ENCODE measurements around the gene CORO2B.

CORO2B gene

GRCh38 chr15:68630836-68631235 lies 52.0 kb downstream of the CORO2B start:
- TF ChIP-seq SUZ12 (IDR thresholded peaks at IDR 0.05; ENCODE audit: extremely low read depth, insufficient read depth, insufficient read length) (no peak), YY1 (IDR thresholded peaks at IDR 0.05; ENCODE audit: insufficient read depth, insufficient read length) (no peak), ZNF274 (IDR thresholded peaks at IDR 0.05; ENCODE audit: low read depth, low read length) (no peak)
- H3K4me1 ChIP-seq (ENCODE audit: insufficient read depth, insufficient read length) = peaks cover 9% of the 10 kb centered on the region

GRCh38 chr15:68631601-68632051 lies 52.8 kb downstream of the CORO2B start:
- no peaks in the 10 kb centered on the region for H3K27me3 ChIP-seq (ENCODE audit: insufficient read depth, insufficient read length)
- no peaks in the 10 kb centered on the region for H3K9me3 ChIP-seq (ENCODE audit: insufficient read depth, low read length)
- no peak overlapping the region for H3K9ac ChIP-seq (ENCODE audit: insufficient read length, low read depth)
- H3K36me3 ChIP-seq (ENCODE audit: insufficient read depth, insufficient read length, low read length) = no peaks in the 10 kb centered on the region
- peaks cover 9% of the 10 kb centered on the region for H3K4me1 ChIP-seq (ENCODE audit: insufficient read depth, insufficient read length)
- TF ChIP-seq SUZ12 (IDR thresholded peaks at IDR 0.05; ENCODE audit: extremely low read depth, insufficient read depth, insufficient read length) = no peak
- TF ChIP-seq YY1 (IDR thresholded peaks at IDR 0.05; ENCODE audit: insufficient read depth, insufficient read length) = no peak
- TF ChIP-seq ZNF274 (IDR thresholded peaks at IDR 0.05; ENCODE audit: low read depth, low read length) = no peak
- no peak for DNase-seq (ENCODE audit: low read depth, low spot score)
- no peak overlapping the region for H3K4me3 ChIP-seq (ENCODE audit: insufficient read length, low read depth)

More at GRCh38 chr15:68630836-68631235, 52.0 kb downstream of the CORO2B start:
- Histone ChIP-seq H3K9ac (ENCODE audit: insufficient read length, low read depth) (no peak overlapping the region), H3K9me3 (ENCODE audit: insufficient read depth, low read length) (no peaks in the 10 kb centered on the region), H3K36me3 (ENCODE audit: insufficient read depth, insufficient read length, low read length) (no peaks in the 10 kb centered on the region), H3K4me3 (ENCODE audit: insufficient read length, low read depth) (no peak overlapping the region), H3K27me3 (ENCODE audit: insufficient read depth, insufficient read length) (no peaks in the 10 kb centered on the region)
- DNase-seq (ENCODE audit: low read depth, low spot score) = no peak

- Histone ChIP-seq H3K4me1 (ENCODE audit: insufficient read depth, insufficient read length) (peaks cover 9% of the 10 kb centered on the region), H3K9ac (ENCODE audit: insufficient read length, low read depth) (no peak overlapping the region), H3K9me3 (ENCODE audit: insufficient read depth, low read length) (no peaks in the 10 kb centered on the region), H3K4me3 (ENCODE audit: insufficient read length, low read depth) (no peak overlapping the region), H3K27me3 (ENCODE audit: insufficient read depth, insufficient read length) (no peaks in the 10 kb centered on the region), H3K36me3 (ENCODE audit: insufficient read depth, insufficient read length, low read length) (no peaks in the 10 kb centered on the region)
- no peak for DNase-seq (ENCODE audit: low read depth, low spot score)
- TF ChIP-seq YY1 (IDR thresholded peaks at IDR 0.05; ENCODE audit: insufficient read depth, insufficient read length) (no peak), ZNF274 (IDR thresholded peaks at IDR 0.05; ENCODE audit: low read depth, low read length) (no peak), SUZ12 (IDR thresholded peaks at IDR 0.05; ENCODE audit: extremely low read depth, insufficient read depth, insufficient read length) (no peak)
Measured at GRCh38 chr15:68632101-68632500, 53.3 kb downstream of the CORO2B start.

GRCh38 chr15:68633231-68634121 lies 54.7 kb downstream of the CORO2B start:
- peaks cover 9% of the 10 kb centered on the region for H3K4me1 ChIP-seq (ENCODE audit: insufficient read depth, insufficient read length)
- no peak for TF ChIP-seq ZNF274 (IDR thresholded peaks at IDR 0.05; ENCODE audit: low read depth, low read length)
- TF ChIP-seq YY1 (IDR thresholded peaks at IDR 0.05; ENCODE audit: insufficient read depth, insufficient read length) = no peak
- TF ChIP-seq SUZ12 (IDR thresholded peaks at IDR 0.05; ENCODE audit: extremely low read depth, insufficient read depth, insufficient read length) = no peak

GRCh38 chr15:68634122-68634482 lies 55.3 kb downstream of the CORO2B start:
- DNase-seq (ENCODE audit: low read depth, low spot score) = no peak
- Histone ChIP-seq H3K4me3 (ENCODE audit: insufficient read length, low read depth) (no peak overlapping the region), H3K4me1 (ENCODE audit: insufficient read depth, insufficient read length) (peaks cover 11% of the 10 kb centered on the region), H3K9ac (ENCODE audit: insufficient read length, low read depth) (no peak overlapping the region), H3K27me3 (ENCODE audit: insufficient read depth, insufficient read length) (no peaks in the 10 kb centered on the region), H3K36me3 (ENCODE audit: insufficient read depth, insufficient read length, low read length) (no peaks in the 10 kb centered on the region), H3K9me3 (ENCODE audit: insufficient read depth, low read length) (no peaks in the 10 kb centered on the region)
- TF ChIP-seq YY1 (IDR thresholded peaks at IDR 0.05; ENCODE audit: insufficient read depth, insufficient read length) = no peak

More at GRCh38 chr15:68633231-68634121, 54.7 kb downstream of the CORO2B start:
- no peak overlapping the region for H3K9ac ChIP-seq (ENCODE audit: insufficient read length, low read depth)
- H3K36me3 ChIP-seq (ENCODE audit: insufficient read depth, insufficient read length, low read length) = no peaks in the 10 kb centered on the region
- H3K4me3 ChIP-seq (ENCODE audit: insufficient read length, low read depth) = no peak overlapping the region
- H3K27me3 ChIP-seq (ENCODE audit: insufficient read depth, insufficient read length) = no peaks in the 10 kb centered on the region
- DNase-seq (ENCODE audit: low read depth, low spot score) = no peak
- H3K9me3 ChIP-seq (ENCODE audit: insufficient read depth, low read length) = no peaks in the 10 kb centered on the region

GRCh38 chr15:68634531-68634930 lies 55.7 kb downstream of the CORO2B start:
- no peak for DNase-seq (ENCODE audit: low read depth, low spot score)
- no peaks in the 10 kb centered on the region for H3K9me3 ChIP-seq (ENCODE audit: insufficient read depth, low read length)
- H3K4me1 ChIP-seq (ENCODE audit: insufficient read depth, insufficient read length) = peaks cover 9% of the 10 kb centered on the region
- H3K9ac ChIP-seq (ENCODE audit: insufficient read length, low read depth) = no peak overlapping the region
- H3K4me3 ChIP-seq (ENCODE audit: insufficient read length, low read depth) = no peak overlapping the region
- no peaks in the 10 kb centered on the region for H3K36me3 ChIP-seq (ENCODE audit: insufficient read depth, insufficient read length, low read length)
- TF ChIP-seq YY1 (IDR thresholded peaks at IDR 0.05; ENCODE audit: insufficient read depth, insufficient read length) (no peak), ZNF274 (IDR thresholded peaks at IDR 0.05; ENCODE audit: low read depth, low read length) (no peak), SUZ12 (IDR thresholded peaks at IDR 0.05; ENCODE audit: extremely low read depth, insufficient read depth, insufficient read length) (no peak)
- H3K27me3 ChIP-seq (ENCODE audit: insufficient read depth, insufficient read length) = no peaks in the 10 kb centered on the region

GRCh38 chr15:68635141-68635540 lies 56.3 kb downstream of the CORO2B start:
- Histone ChIP-seq H3K9me3 (ENCODE audit: insufficient read depth, low read length) (no peaks in the 10 kb centered on the region), H3K9ac (ENCODE audit: insufficient read length, low read depth) (no peak overlapping the region)
- TF ChIP-seq ZNF274 (IDR thresholded peaks at IDR 0.05; ENCODE audit: low read depth, low read length) (no peak), SUZ12 (IDR thresholded peaks at IDR 0.05; ENCODE audit: extremely low read depth, insufficient read depth, insufficient read length) (no peak), YY1 (IDR thresholded peaks at IDR 0.05; ENCODE audit: insufficient read depth, insufficient read length) (no peak)

More at GRCh38 chr15:68635141-68635540, 56.3 kb downstream of the CORO2B start:
- Histone ChIP-seq H3K4me1 (ENCODE audit: insufficient read depth, insufficient read length) (peaks cover 13% of the 10 kb centered on the region), H3K27me3 (ENCODE audit: insufficient read depth, insufficient read length) (no peaks in the 10 kb centered on the region), H3K36me3 (ENCODE audit: insufficient read depth, insufficient read length, low read length) (no peaks in the 10 kb centered on the region), H3K4me3 (ENCODE audit: insufficient read length, low read depth) (no peak overlapping the region)
- no peak for DNase-seq (ENCODE audit: low read depth, low spot score)

Data from NT2/D1 (cell line).